ENCODE results near the gene ZNF749. TPM values are rescaled to one million over a fixed set of nuclear protein-coding genes. Genes with fewer than 3 reads are reported as not detected.

Gene ZNF749
- total RNA-seq, 1 donor from 2014 or later, result 13.8 TPM

Small RNA genes within 50 kb of the gene (small RNA-seq; reads per million reads assigned to genes)
- gene VN1R107P, result not detected

Other genes with a start within 250 kb of the ZNF749 start
- gene ZNF264, start 243.8 kb upstream of the ZNF749 start, total RNA-seq (ENCODE audit: low replicate concordance), result 26.9 and 36.2 TPM in 2 replicates
- 3.3 and 8.8 TPM in 2 replicates for gene AURKC, start 204.3 kb upstream of the ZNF749 start, total RNA-seq (ENCODE audit: low replicate concordance)
- gene ZNF805, start 194.7 kb upstream of the ZNF749 start, total RNA-seq (ENCODE audit: low replicate concordance), result 12.0 and 12.6 TPM in 2 replicates
- 47.5 and 52.7 TPM in 2 replicates for gene ZNF460, start 154.8 kb upstream of the ZNF749 start, total RNA-seq (ENCODE audit: low replicate concordance)
- 9.5 and 11.6 TPM in 2 replicates for gene ZNF543, start 114.9 kb upstream of the ZNF749 start, total RNA-seq (ENCODE audit: low replicate concordance)
- gene ZNF304, start 84.1 kb upstream of the ZNF749 start, total RNA-seq (ENCODE audit: low replicate concordance), result 11.6 and 15.5 TPM in 2 replicates
- gene TRAPPC2B, start 71.8 kb upstream of the ZNF749 start, total RNA-seq (ENCODE audit: low replicate concordance), result 10.7 and 23.4 TPM in 2 replicates
- gene ZNF547, start 71.8 kb upstream of the ZNF749 start, total RNA-seq (ENCODE audit: low replicate concordance), result 2.7 and 2.9 TPM in 2 replicates
- gene ZNF548, start 45.5 kb upstream of the ZNF749 start, total RNA-seq (ENCODE audit: low replicate concordance), result 17.7 and 18.7 TPM in 2 replicates
- 8.5 and 10.8 TPM in 2 replicates for gene ZNF17, start 24.2 kb upstream of the ZNF749 start, total RNA-seq (ENCODE audit: low replicate concordance)
- 1.7 and 4.4 TPM in 2 replicates for gene VN1R1, start 21.8 kb downstream of the ZNF749 start, total RNA-seq (ENCODE audit: low replicate concordance)
- gene ZNF772, start 42.2 kb downstream of the ZNF749 start, total RNA-seq (ENCODE audit: low replicate concordance), result 33.3 and 34.5 TPM in 2 replicates
- 25.6 and 30.2 TPM in 2 replicates for gene ZNF419, start 52.4 kb downstream of the ZNF749 start, total RNA-seq (ENCODE audit: low replicate concordance)
- 11.8 and 18.0 TPM in 2 replicates for gene ZNF773, start 64.6 kb downstream of the ZNF749 start, total RNA-seq (ENCODE audit: low replicate concordance)
- gene ZNF549, start 92.0 kb downstream of the ZNF749 start, total RNA-seq (ENCODE audit: low replicate concordance), result 10.6 and 15.6 TPM in 2 replicates
- gene ZNF550, start 124.5 kb downstream of the ZNF749 start, total RNA-seq (ENCODE audit: low replicate concordance), result 10.7 and 11.1 TPM in 2 replicates
- 7.9 and 9.0 TPM in 2 replicates for gene ZNF416, start 143.6 kb downstream of the ZNF749 start, total RNA-seq (ENCODE audit: low replicate concordance)
- 35.1 and 56.1 TPM in 2 replicates for gene ZIK1, start 148.8 kb downstream of the ZNF749 start, total RNA-seq (ENCODE audit: low replicate concordance)
- gene ZNF530, start 164.6 kb downstream of the ZNF749 start, total RNA-seq (ENCODE audit: low replicate concordance), result 10.5 and 20.4 TPM in 2 replicates
- 40.8 and 55.3 TPM in 2 replicates for gene ZNF134, start 178.9 kb downstream of the ZNF749 start, total RNA-seq (ENCODE audit: low replicate concordance)
- gene ZNF211, start 197.8 kb downstream of the ZNF749 start, total RNA-seq (ENCODE audit: low replicate concordance), result 27.0 and 42.1 TPM in 2 replicates
- not detected in 2 replicates for gene ZSCAN4, start 233.6 kb downstream of the ZNF749 start, total RNA-seq (ENCODE audit: low replicate concordance)
- 31.7 and 36.7 TPM in 2 replicates for gene ZNF551, start 246.7 kb downstream of the ZNF749 start, total RNA-seq (ENCODE audit: low replicate concordance)

Data from neural progenitor cell (in vitro differentiated cells).